ENCODE results near the gene NTNG2.
A peak's percentile ranks its signal among the peaks of the same experiment; 100 is the strongest.

NTNG2 gene

GRCh38 chr9:132116583-132116982 lies 45.3 kb upstream of the NTNG2 start (continued):
- no peak for TF ChIP-seq PRDM2 (tag by site-specific recombination; IDR thresholded peaks at IDR 0.05; ENCODE audit: borderline replicate concordance)
- no peak for TF ChIP-seq ZNF48 (tag by site-specific recombination; IDR thresholded peaks at IDR 0.05)
- TF ChIP-seq ZEB2 (tag by site-specific recombination; IDR thresholded peaks at IDR 0.05) = no peak
- TF ChIP-seq ZNF433 (tag by site-specific recombination; IDR thresholded peaks at IDR 0.05; ENCODE audit: low read depth) = no peak

GRCh38 chr9:132117694-132118093 lies 44.2 kb upstream of the NTNG2 start:
- Histone ChIP-seq H3K27ac (ENCODE audit: extremely low read depth, low read depth, low read length) (no peak overlapping the region), H3K4me1 (ENCODE audit: control insufficient read depth, insufficient read depth, low read length) (no peaks in the 10 kb centered on the region), H3K4me3 (ENCODE audit: low read depth, low read length) (no peak overlapping the region), H3K9me3 (ENCODE audit: control insufficient read depth, insufficient read depth, low read depth, low read length) (no peaks in the 10 kb centered on the region), H3K36me3 (ENCODE audit: control insufficient read depth in 2 of 2, insufficient read depth in 1 of 2, low read length in 2 of 2) (no peaks in the 10 kb centered on the region)
- POLR2A ChIA-PET = no interaction called here
- CTCF ChIA-PET = interaction anchor here (0.6 to 1.1 kb wide), 3 partner anchors 26 to 48 kb away, joined by 3 to 4 read pairs (median 3); no protein-coding TSS in a partner anchor
- TF ChIP-seq YY2 (tag by site-specific recombination; IDR thresholded peaks at IDR 0.05) (no peak), ZNF677 (tag by site-specific recombination; IDR thresholded peaks at IDR 0.05) (no peak), ZNF423 (tag by site-specific recombination; IDR thresholded peaks at IDR 0.05) (no peak), ZBTB21 (tag by site-specific recombination; IDR thresholded peaks at IDR 0.05) (no peak), SALL2 (tag by site-specific recombination; IDR thresholded peaks at IDR 0.05; ENCODE audit: borderline replicate concordance) (no peak), ZNF274 (IDR thresholded peaks at IDR 0.05; ENCODE audit: low read length) (no peak), ZNF274 (tag by site-specific recombination; IDR thresholded peaks at IDR 0.05; ENCODE audit: borderline replicate concordance) (no peak), ZNF529 (tag by site-specific recombination; IDR thresholded peaks at IDR 0.05; ENCODE audit: insufficient replicate concordance) (no peak), ZNF311 (tag by site-specific recombination; IDR thresholded peaks at IDR 0.05; ENCODE audit: borderline replicate concordance) (no peak), BCL11B (tag by site-specific recombination; IDR thresholded peaks at IDR 0.05; ENCODE audit: low read depth) (no peak), ZNF521 (tag by site-specific recombination; IDR thresholded peaks at IDR 0.05) (no peak)

GRCh38 chr9:132121021-132121420 lies 40.8 kb upstream of the NTNG2 start:
- Histone ChIP-seq H3K4me1 (ENCODE audit: control insufficient read depth, insufficient read depth, low read length) (no peaks in the 10 kb centered on the region), H3K9me3 (ENCODE audit: control insufficient read depth, insufficient read depth, low read depth, low read length) (no peaks in the 10 kb centered on the region), H3K36me3 (ENCODE audit: control insufficient read depth in 2 of 2, insufficient read depth in 1 of 2, low read length in 2 of 2) (no peaks in the 10 kb centered on the region), H3K4me3 (ENCODE audit: low read depth, low read length) (no peak overlapping the region), H3K27ac (ENCODE audit: extremely low read depth, low read depth, low read length) (no peak overlapping the region)
- TF ChIP-seq PRDM2 (tag by site-specific recombination; IDR thresholded peaks at IDR 0.05; ENCODE audit: borderline replicate concordance) (no peak), ZNF768 (tag by site-specific recombination; IDR thresholded peaks at IDR 0.05) (peak; percentile 87)
- ChIA-PET CTCF (interaction anchor here (1.2 to 1.6 kb wide), 2 partner anchors 116 to 342 kb away, joined by 3 read pairs; no protein-coding TSS in a partner anchor), POLR2A (no interaction called here)
